ENCODE data around the gene GABRA4. TPM values are rescaled to one million over a fixed set of nuclear protein-coding genes. Genes with fewer than 3 reads are reported as not detected.

Gene GABRA4
- polyA plus RNA-seq, 1 experiment: not detected

GRCh38 chr4:46878641-46879040 lies 114.7 kb downstream of the GABRA4 start:
- CTCF ChIA-PET: no interaction called here
- no peak for DNase-seq (ENCODE audit: low read depth)
- no peak for TF ChIP-seq CTCF (IDR thresholded peaks at IDR 0.05; ENCODE audit: insufficient read depth, low read depth, low read length)

GRCh38 chr4:46874811-46875210 lies 118.6 kb downstream of the GABRA4 start:
- POLR2A ChIA-PET: no interaction called here
- no peak for DNase-seq (ENCODE audit: low read depth)
- H3K27me3 ChIP-seq (ENCODE audit: control insufficient read depth, insufficient read depth, low read length): no peaks in the 10 kb centered on the region
- no peaks in the 10 kb centered on the region for H3K36me3 ChIP-seq (ENCODE audit: control insufficient read depth, insufficient read depth, low read length)
- CTCF ChIA-PET: no interaction called here
- TF ChIP-seq CTCF (IDR thresholded peaks at IDR 0.05; ENCODE audit: insufficient read depth, low read depth, low read length): no peak
- H3K4me3 ChIP-seq (ENCODE audit: low read depth, low read length): no peak overlapping the region

More at GRCh38 chr4:46878641-46879040, 114.7 kb downstream of the GABRA4 start:
- Histone ChIP-seq H3K36me3 (ENCODE audit: control insufficient read depth, insufficient read depth, low read length) (no peaks in the 10 kb centered on the region), H3K4me3 (ENCODE audit: low read depth, low read length) (no peak overlapping the region), H3K27me3 (ENCODE audit: control insufficient read depth, insufficient read depth, low read length) (no peaks in the 10 kb centered on the region)
- POLR2A ChIA-PET: no interaction called here

- CTCF ChIA-PET: no interaction called here
- TF ChIP-seq CTCF (IDR thresholded peaks at IDR 0.05; ENCODE audit: insufficient read depth, low read depth, low read length): no peak
- H3K36me3 ChIP-seq (ENCODE audit: control insufficient read depth, insufficient read depth, low read length): no peaks in the 10 kb centered on the region
Measured at GRCh38 chr4:46870411-46870810, 123.0 kb downstream of the GABRA4 start.

More at GRCh38 chr4:46870411-46870810, 123.0 kb downstream of the GABRA4 start:
- Histone ChIP-seq H3K4me3 (ENCODE audit: low read depth, low read length) (no peak overlapping the region), H3K27me3 (ENCODE audit: control insufficient read depth, insufficient read depth, low read length) (no peaks in the 10 kb centered on the region)
- DNase-seq (ENCODE audit: low read depth): no peak
- POLR2A ChIA-PET: no interaction called here

Other genes with a start within 250 kb of the GABRA4 start
- not detected in 2 replicates for gene COX7B2, start 84.3 kb downstream of the GABRA4 start, polyA plus RNA-seq (2011; rRNA removed)
- gene GABRB1, start 38.0 kb upstream of the GABRA4 start, polyA plus RNA-seq (2011; rRNA removed): not detected in 2 replicates